Muscle layer of colon (tissue), 2 donors: Measurements from ENCODE around the gene CLDN5.

ENCODE experiments used
- H3K27ac ChIP-seq: one replicate; pipeline ENCODE4 v1.7.0; 2013; ENCODE audit warnings: low read depth, mild to moderate bottlenecking, low read length, moderate library complexity
- H3K27me3 ChIP-seq, 2 donors: one replicate each; pipeline ENCODE4 v1.7.0; 2013; ENCODE audit warnings: low read length in 2 of 2, mild to moderate bottlenecking in 2 of 2; ENCODE audit not compliant: insufficient read depth in 2 of 2, control insufficient read depth in 1 of 2
- H3K36me3 ChIP-seq: one replicate; pipeline ENCODE4 v1.7.0; 2013; ENCODE audit warnings: mild to moderate bottlenecking, low read length; ENCODE audit not compliant: insufficient read depth
- H3K4me1 ChIP-seq: one replicate; pipeline ENCODE4 v1.7.0; 2013; ENCODE audit warnings: mild to moderate bottlenecking, low read length; ENCODE audit not compliant: insufficient read depth
- H3K4me3 ChIP-seq, 2 donors: one replicate each; pipeline ENCODE4 v1.7.0; 2013; ENCODE audit warnings: low read length in 2 of 2, low read depth in 1 of 2, mild to moderate bottlenecking in 1 of 2, moderate library complexity in 1 of 2
- H3K9ac ChIP-seq: one replicate; pipeline ENCODE4 v1.7.0; 2013; ENCODE audit warnings: low read length
- H3K9me3 ChIP-seq: one replicate; pipeline ENCODE4 v1.7.0; 2013; ENCODE audit warnings: mild to moderate bottlenecking, low read length
- donor health status: abdominal sarcoma.
- donor health status: Adenocarcinoma of cecum.

CLDN5 gene

GRCh38 chr22:19498866-19499190 is 25.4 kb downstream of the CLDN5 start:
- no peaks in the 10 kb centered on the region for H3K36me3 ChIP-seq
- H3K27me3 ChIP-seq, result no peaks in the 10 kb centered on the region
- no peaks in the 10 kb centered on the region for H3K4me1 ChIP-seq
- no peaks in the 10 kb centered on the region for H3K9me3 ChIP-seq
- H3K4me3 ChIP-seq, result no peak overlapping the region
- no peak overlapping the region for H3K27ac ChIP-seq
- H3K9ac ChIP-seq, result no peak overlapping the region

GRCh38 chr22:19498154-19498865 is 25.9 kb downstream of the CLDN5 start:
- H3K4me3 ChIP-seq, result no peak overlapping the region
- H3K36me3 ChIP-seq, result no peaks in the 10 kb centered on the region
- H3K9ac ChIP-seq, result no peak overlapping the region
- H3K27me3 ChIP-seq, result no peaks in the 10 kb centered on the region
- no peaks in the 10 kb centered on the region for H3K9me3 ChIP-seq
- H3K27ac ChIP-seq, result no peak overlapping the region
- H3K4me1 ChIP-seq, result no peaks in the 10 kb centered on the region

- Histone ChIP-seq H3K4me1 (no peaks in the 10 kb centered on the region), H3K4me3 (no peak overlapping the region), H3K27me3 (no peaks in the 10 kb centered on the region), H3K9ac (no peak overlapping the region), H3K9me3 (no peaks in the 10 kb centered on the region), H3K36me3 (no peaks in the 10 kb centered on the region), H3K27ac (no peak overlapping the region)
Measured at GRCh38 chr22:19497245-19497644, 27.0 kb downstream of the CLDN5 start.

- Histone ChIP-seq H3K36me3 (no peaks in the 10 kb centered on the region), H3K4me3 (no peak overlapping the region), H3K4me1 (no peaks in the 10 kb centered on the region), H3K27me3 (no peaks in the 10 kb centered on the region), H3K9ac (no peak overlapping the region), H3K27ac (no peak overlapping the region), H3K9me3 (no peaks in the 10 kb centered on the region)
Measured at GRCh38 chr22:19496324-19496630, 27.9 kb downstream of the CLDN5 start.

GRCh38 chr22:19495562-19496323 is 28.5 kb downstream of the CLDN5 start:
- Histone ChIP-seq H3K9ac (no peak overlapping the region), H3K36me3 (no peaks in the 10 kb centered on the region), H3K4me3 (no peak overlapping the region), H3K27ac (no peak overlapping the region), H3K27me3 (no peaks in the 10 kb centered on the region), H3K4me1 (no peaks in the 10 kb centered on the region), H3K9me3 (no peaks in the 10 kb centered on the region)

GRCh38 chr22:19494676-19495173 is 29.5 kb downstream of the CLDN5 start:
- no peaks in the 10 kb centered on the region for H3K36me3 ChIP-seq
- no peaks in the 10 kb centered on the region for H3K4me1 ChIP-seq
- H3K27ac ChIP-seq, result no peak overlapping the region
- H3K27me3 ChIP-seq, result no peaks in the 10 kb centered on the region
- no peaks in the 10 kb centered on the region for H3K9me3 ChIP-seq
- H3K4me3 ChIP-seq, result no peak overlapping the region
- no peak overlapping the region for H3K9ac ChIP-seq

GRCh38 chr22:19494001-19494560 is 30.1 kb downstream of the CLDN5 start:
- Histone ChIP-seq H3K4me3 (no peak overlapping the region), H3K9me3 (no peaks in the 10 kb centered on the region), H3K36me3 (no peaks in the 10 kb centered on the region), H3K9ac (no peak overlapping the region), H3K27ac (no peak overlapping the region), H3K4me1 (no peaks in the 10 kb centered on the region), H3K27me3 (no peaks in the 10 kb centered on the region)

- H3K9ac ChIP-seq, result no peak overlapping the region
- no peak overlapping the region for H3K27ac ChIP-seq
- no peaks in the 10 kb centered on the region for H3K27me3 ChIP-seq
- H3K4me3 ChIP-seq, result no peak overlapping the region
- H3K36me3 ChIP-seq, result no peaks in the 10 kb centered on the region
- H3K9me3 ChIP-seq, result no peaks in the 10 kb centered on the region
- H3K4me1 ChIP-seq, result no peaks in the 10 kb centered on the region
Measured at GRCh38 chr22:19492504-19493174, 31.6 kb downstream of the CLDN5 start.

- Histone ChIP-seq H3K4me3 (no peak overlapping the region), H3K36me3 (no peaks in the 10 kb centered on the region), H3K27ac (no peak overlapping the region), H3K9me3 (no peaks in the 10 kb centered on the region), H3K4me1 (no peaks in the 10 kb centered on the region), H3K27me3 (no peaks in the 10 kb centered on the region), H3K9ac (no peak overlapping the region)
Measured at GRCh38 chr22:19490628-19491230, 33.5 kb downstream of the CLDN5 start.

- Histone ChIP-seq H3K4me3 (no peak overlapping the region), H3K9me3 (no peaks in the 10 kb centered on the region), H3K36me3 (no peaks in the 10 kb centered on the region), H3K27ac (no peak overlapping the region), H3K9ac (no peak overlapping the region), H3K27me3 (no peaks in the 10 kb centered on the region), H3K4me1 (no peaks in the 10 kb centered on the region)
Measured at GRCh38 chr22:19488884-19489843, 35.0 kb downstream of the CLDN5 start.
